Measurements from ENCODE around the gene ABHD4.

- TF ChIP-seq, protein P1, sequence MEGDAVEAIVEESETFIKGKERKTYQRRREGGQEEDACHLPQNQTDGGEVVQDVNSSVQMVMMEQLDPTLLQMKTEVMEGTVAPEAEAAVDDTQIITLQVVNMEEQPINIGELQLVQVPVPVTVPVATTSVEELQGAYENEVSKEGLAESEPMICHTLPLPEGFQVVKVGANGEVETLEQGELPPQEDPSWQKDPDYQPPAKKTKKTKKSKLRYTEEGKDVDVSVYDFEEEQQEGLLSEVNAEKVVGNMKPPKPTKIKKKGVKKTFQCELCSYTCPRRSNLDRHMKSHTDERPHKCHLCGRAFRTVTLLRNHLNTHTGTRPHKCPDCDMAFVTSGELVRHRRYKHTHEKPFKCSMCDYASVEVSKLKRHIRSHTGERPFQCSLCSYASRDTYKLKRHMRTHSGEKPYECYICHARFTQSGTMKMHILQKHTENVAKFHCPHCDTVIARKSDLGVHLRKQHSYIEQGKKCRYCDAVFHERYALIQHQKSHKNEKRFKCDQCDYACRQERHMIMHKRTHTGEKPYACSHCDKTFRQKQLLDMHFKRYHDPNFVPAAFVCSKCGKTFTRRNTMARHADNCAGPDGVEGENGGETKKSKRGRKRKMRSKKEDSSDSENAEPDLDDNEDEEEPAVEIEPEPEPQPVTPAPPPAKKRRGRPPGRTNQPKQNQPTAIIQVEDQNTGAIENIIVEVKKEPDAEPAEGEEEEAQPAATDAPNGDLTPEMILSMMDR (IDR thresholded peaks at IDR 0.05): no peak
- no peak for TF ChIP-seq POLR2A (IDR thresholded peaks at IDR 0.05)
These were observed 53.5 kb downstream of the ABHD4 start for GRCh38 chr14:22651586-22651985.
